Measurements from ENCODE around the gene TCERG1L.

GRCh38 chr10:131147301-131147975, 164.1 kb downstream of the TCERG1L start:
- TF ChIP-seq POLR2A (IDR thresholded peaks at IDR 0.05) (no peak), CTCF (IDR thresholded peaks at IDR 0.05) (no peak)
